Stimulated activated CD4-positive, alpha-beta T cell treated with anti-CD3 and anti-CD28 coated beads, Interleukin-15, amount 100 ng/mL, for 1 hour (primary cell): ENCODE results near the gene TEX53.

ENCODE experiments used
- DNase-seq, 2 donors: peaks; one replicate each; pipeline ENCODE4 v3.0.0-alpha.2; 2020; ENCODE audit warnings: low read depth in 1 of 2, low spot score in 1 of 2

The TEX53 gene

DNA sequence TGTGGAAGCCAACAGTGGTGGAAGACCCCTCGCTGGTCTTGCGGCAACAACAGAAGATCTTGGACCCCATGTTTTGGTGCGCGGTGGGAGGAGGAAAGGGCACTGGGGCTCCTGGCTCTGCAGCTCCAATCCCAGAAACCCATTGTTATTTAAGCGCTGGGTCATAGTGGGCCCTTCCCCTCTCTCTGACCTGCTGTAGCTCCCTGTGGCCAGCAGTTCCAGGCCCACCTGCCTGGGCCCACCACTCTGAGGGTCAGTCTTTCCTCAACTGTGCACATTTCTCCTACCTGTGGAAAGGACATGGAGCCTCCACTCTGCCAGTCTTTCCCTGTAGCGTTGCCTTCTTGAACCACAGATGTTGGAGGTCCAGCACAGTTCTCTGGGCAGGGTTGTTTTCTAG, at the start of gene TEX53:
TSS of gene TEX53 (minus strand) at position 101 of the 400 bp plus-strand sequence. CDS start at position 70, 31 bp downstream.
- DNase-seq: no peak

DNA sequence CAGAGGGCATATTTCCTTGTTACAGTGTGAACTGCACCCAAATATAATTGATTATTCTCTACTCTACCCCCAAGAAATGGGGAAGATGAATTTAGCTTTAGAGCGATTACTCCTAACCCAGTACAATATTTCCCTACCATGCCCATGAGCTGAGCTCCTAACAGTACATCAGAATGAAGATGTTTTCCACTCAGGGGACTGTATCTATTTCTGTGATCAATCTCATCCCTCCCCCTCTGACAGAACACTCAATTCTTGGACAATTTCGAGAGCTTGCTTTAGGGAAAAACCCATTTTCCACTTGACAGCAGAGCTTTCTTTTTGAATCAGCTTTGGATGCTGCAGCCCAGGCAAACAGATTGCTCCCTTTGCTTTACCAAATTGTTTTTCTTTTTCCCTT, 49.1 kb upstream of the TEX53 start:
- no peak for DNase-seq

DNA sequence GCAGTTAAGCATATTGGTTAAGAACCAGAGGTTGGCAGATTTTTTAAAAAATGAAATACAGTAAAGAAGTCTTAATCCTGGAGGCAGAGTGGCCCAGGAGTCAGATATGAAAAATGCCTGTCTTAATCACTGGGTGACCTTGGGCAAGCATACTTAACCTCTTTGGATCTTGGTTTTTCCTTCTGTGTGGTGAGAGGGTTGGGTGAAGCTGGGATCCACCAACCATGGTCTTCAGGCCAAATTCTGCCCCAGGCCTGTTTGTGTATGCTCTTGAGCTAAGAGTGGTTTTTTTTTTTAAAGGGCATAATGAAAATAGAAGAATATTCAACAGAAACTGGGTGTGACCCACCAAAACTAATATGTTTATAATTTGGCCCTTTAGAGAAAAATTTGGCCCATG, 44.4 kb upstream of the TEX53 start:
- no peak for DNase-seq

DNA sequence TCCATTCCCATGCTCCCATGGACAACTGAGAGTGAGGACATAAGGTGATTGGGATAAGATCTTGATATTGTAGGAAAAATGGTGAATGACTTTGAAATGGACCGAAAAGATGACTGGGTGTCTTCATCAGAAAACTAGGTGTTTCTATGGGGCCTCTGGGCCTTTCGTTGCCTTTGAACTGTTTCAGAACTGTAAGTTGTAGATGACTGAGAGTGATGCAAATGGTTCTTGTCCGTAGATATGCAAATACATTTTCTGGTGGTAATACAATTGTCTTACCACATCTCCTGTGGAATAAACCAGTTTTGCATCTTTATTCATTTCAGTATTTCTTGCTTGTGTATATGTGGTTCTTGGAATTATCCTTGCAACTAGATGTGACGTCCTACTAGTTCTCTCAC, 40.3 kb upstream of the TEX53 start:
- DNase-seq: no peak

DNA sequence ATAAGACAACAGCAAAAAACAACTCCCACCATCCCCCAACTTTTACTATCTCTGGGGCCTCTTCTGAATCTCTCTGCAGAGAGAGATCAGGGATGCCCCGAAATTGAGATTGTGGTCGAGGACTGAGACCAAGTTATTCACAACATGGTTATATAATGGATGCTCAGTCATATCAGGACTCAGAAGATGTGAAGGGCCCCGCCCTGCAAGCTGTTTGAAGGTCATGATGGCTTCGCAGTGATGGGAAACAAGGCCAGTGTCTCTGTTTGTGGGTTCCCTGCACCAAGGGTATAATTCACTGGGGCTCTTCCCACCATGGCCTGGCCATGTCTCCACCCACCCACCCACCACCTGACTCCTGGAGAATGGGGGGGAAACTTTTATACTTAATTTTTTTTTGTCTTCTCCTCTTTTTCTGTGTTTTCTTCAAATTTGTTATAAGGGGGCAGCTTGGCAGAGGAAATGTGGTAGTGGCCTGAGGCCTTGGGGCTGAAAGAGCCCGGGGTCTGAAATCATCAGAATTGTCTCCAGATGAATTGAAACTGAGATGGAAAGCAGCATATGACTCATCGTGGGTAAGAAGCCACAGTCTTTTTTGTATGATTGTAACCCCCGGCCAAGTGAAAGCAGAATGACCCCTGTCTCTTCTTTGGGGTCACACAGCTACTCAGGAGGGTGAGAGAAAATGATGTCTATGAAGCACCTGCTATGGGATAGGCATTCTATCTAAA, 39.4 kb upstream of the TEX53 start:
- no peak for DNase-seq

DNA sequence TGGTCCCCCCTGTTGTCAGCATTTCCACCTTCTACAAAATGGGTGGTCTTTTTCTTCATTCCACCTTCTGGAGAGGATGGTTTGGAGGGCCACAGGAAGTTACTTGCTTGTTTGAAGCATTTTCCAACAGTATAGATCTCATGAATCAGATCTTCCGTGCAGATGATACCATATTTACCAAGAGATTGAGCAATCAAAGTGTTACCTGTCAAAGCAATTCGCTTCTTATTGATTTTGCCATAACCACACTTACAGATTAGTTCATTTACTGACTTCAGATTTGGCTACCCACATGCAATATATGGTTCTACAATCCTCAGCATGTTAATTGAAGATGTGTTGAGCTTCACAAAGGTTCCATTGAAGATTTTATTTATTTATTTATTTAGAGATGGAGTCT, 38.3 kb upstream of the TEX53 start:
- DNase-seq: no peak

DNA sequence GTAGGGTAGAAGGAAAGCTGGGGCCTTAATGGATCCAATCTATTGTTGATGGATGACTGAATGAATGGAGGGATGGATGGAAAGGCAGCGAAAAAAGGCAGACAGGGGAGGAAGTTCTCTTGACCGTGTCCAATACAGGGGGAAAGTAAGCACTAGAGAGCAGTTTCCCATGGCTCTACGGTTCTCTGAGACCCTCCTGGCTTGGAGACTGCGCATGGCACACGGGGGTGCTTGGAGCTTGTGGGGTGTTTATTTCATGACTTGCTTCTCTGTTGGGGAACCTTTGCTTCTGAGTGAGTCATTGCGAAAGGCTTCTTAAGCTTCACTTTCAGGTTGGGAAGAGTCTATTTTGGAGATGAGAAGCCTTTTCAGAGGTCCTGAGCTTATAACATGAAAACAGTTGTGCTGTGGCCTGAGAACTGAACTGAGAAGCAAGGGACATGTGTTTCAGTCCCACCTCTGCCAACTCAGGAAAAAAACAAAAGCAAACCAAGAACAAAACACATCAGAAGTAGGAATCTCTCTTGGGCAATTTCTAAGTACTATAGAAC, 37.2 kb upstream of the TEX53 start:
- no peak for DNase-seq

DNA sequence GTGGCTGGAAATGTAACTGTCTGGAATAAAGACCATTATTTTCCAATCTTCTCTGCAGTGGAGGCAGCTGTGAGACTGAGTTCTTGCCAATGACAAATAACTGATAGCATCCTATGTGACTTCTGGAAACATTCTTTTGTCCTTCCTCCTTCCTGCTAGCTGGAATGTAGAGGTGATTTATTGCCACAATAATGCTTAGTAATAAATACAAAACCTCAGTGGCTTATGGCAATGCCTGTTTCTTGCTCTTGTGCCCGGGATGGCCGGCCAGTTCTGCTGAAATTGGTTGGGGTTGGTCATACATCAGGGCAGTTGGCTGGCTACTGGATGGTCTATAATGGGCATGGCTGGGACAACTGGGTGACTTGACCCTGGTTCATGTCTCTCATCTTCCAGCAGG, 36.5 kb upstream of the TEX53 start:
- no peak for DNase-seq

DNA sequence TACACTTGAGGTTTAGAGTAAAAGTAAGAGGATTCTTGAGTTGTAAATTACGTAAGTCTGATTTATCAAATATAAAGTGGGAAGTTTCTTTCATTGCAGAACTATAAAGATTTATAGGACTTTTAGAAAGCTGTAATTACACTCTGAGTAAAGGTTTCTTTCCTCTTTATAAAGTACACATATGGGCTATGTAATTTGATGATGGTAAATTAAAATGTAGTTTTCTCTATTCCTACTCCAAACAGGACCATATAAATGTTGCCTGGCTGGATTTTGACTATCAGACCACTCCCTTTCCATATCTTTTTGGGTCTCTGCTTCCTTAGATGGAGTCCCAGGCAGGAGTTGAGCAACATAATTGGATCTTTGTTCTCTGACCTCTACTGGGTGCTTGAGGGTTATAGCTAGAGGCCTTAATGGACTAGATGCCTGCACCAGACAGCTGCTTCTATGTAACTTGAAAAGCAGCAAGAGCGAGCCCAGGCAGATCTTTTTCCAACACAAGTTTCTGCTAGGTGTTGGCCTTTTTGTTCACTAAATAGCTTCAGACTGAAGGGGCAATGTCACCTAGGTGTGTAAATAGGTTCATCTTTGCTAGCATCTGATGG, 35.7 kb upstream of the TEX53 start:
- no peak for DNase-seq

DNA sequence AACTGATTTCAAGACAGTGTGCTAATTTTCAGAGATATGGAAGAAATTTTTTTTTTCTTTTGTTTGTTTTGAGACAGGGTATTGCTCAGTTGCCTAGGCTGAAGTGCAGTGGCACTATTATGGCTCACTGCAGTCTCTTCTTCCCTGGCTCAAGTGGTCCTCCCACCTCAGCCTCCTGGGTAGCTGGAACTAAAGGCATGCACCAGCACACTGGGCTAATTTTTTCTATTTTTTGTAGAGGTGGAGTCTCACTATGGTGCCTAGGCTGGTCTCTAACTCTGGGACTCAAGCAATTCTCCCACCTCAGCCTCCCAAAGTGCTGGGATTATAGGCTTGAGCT, 34.3 kb upstream of the TEX53 start:
- DNase-seq: no peak

DNA sequence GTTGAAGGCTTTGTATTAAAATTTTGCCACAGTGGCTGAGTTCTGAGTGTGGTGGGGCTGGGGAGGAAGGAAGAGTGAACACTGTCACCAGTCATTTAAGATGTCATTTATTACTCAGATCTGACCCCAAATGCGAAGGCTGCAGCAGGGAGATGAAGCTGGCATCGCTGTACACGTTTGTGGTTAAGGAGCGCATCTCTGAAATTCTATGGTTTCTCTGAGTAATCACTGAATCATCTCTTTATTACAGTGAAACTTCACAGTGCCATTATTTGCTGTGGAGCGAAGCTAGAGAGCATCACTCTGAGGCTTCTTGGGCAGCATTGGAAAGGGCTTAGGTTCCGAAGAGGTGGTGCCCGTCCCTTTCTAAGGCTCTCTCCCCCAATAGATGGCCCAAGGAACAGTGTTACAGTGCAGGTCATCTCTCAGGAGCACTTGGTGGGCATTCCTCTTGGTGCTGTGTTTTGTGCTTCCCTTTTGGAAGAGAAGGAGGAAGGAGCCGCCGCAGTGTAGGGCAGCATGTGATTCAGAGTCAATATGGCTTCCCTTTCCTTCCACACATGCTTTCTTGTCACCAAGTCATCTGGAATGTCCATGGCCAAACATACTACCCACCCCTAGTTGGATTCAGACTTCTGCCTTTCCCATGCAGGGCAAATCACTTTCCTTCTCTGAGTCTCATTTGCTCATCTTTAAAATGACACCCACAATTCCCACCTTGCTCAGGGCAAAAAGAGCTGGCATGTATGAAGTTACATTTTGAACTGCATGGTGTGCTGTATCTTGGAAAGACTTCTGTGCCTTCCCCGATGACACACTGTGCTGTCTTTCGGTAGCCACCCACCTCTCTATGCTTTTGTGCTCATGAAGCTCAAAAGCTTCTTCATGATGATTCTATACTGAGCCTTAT, 33.7 kb upstream of the TEX53 start:
- peak; percentile 27 to 40 for DNase-seq

DNA sequence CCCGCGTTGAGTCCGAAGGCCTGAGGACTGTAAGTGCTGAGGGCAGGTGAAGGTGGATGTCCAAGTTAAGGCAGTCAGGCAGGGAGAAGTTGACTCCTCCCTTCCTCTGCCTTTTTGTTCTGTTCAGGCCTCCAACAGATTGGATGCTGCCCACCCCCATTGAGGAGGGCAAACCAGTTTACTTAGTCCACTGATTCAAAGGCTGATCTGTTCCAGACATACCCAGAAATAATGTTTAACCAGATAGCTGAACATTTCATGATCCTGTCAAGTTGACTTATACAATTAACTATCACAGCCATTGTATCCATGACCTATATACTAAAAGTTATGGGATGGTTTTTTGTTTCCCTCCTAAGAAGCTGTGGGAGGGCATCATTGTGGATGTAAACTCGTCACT, 32.7 kb upstream of the TEX53 start:
- no peak for DNase-seq

DNA sequence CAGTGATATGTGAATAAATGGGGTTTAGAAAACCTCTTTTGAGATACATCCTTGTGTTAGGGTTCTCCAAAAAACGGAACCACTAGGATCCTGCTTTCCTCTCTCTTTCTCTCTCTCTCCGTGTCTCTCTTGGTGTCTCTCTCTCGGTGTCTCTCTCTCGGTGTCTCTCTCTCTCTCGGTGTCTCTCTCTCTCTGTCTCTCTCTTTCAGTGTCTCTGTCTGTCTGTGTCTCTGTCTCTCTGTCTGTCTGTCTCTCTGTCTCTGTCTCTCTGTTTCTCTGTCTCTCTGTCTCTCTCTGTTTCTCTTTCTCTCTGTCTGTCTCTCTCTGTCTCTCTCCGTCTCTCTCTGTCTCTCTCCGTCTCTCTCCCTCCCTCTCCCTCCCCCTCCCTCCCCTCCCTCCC, 32.2 kb upstream of the TEX53 start:
- no peak for DNase-seq

DNA sequence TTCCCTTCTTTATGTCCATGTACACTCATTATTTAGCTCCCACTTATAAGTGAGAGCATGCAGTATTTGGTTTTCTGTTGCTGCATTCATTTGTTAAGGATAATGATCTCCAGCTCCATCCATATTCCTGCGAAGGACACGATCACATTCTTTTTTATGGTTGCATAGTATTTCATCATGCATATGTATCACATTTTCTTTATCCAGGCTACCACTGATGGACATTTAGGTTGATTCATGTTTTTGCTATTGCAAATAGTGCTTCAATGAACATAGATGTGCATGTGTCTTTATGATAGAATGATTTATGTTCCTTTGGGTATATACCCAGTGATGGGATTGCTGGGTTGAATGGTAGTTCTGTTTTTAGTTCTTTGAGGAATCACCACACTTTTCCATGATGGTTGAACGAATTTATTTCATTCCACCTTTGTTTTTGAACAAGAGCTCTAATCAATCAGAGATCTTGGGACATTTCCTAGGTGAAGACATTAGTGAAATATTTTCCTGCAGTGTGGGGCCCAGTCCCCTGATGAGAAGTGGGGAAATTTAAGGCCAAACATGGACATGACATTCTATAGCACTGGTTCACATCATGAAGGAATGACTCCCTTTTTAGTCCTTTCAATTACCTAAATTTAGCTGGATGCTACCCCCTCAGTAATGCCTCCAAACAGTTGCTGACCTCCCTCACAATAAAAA, 31.5 kb upstream of the TEX53 start:
- no peak for DNase-seq

DNA sequence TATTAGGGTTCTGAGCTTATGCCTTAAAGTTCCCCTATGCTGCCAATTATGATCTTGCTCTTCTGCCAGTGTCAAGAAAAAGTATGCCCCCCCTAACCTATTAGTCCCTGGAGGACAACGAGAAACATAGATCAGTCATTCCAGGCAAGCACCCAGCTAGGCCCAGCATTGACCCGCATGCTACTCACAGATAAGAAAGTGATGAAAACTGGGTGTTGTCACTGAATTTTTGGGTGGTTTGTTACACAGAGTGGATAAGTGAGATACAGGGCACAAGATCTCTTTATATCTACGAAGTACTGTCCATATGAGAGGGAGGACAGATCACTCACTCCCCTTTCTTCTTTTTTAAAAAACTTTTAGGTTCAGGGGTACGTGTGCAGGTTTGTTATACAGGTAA, 30.8 kb upstream of the TEX53 start:
- DNase-seq: no peak

DNA sequence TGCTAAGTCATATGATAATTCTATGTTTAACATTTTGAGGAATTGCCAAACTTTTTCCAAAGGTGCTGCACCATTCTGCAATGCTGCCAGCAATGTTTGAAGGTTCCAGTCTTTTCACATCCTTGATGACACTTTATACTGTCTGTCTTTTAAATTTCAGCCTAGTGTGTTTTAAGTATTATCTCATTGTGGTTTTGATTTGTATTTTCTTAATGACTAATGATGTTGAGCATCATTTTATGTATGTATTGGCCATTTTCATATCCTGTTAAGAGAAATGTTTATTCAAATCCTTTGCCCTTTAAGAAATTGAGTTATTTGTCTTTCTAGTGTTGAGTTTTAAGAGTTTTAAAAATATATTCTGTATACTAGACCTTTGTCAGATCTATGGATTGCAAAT, 29.4 kb upstream of the TEX53 start:
- no peak for DNase-seq

DNA sequence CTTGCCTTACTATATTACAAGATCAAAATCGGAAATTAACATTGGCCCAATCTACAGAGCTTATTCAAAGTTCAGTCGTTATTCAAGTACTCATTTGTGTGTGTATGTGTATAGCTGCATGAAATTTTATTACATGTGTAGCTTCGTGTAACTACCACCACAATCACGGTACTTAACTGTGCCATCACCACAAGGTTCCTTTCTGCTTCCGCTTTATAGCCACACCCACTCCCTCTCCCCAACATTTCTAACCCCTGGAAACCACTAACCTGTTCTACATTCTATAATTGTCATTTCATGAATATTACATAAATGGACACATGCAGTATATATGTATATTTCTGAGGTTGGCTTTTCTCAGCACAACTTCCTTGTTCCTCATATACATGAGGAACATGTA, 28.3 kb upstream of the TEX53 start:
- DNase-seq: no peak

DNA sequence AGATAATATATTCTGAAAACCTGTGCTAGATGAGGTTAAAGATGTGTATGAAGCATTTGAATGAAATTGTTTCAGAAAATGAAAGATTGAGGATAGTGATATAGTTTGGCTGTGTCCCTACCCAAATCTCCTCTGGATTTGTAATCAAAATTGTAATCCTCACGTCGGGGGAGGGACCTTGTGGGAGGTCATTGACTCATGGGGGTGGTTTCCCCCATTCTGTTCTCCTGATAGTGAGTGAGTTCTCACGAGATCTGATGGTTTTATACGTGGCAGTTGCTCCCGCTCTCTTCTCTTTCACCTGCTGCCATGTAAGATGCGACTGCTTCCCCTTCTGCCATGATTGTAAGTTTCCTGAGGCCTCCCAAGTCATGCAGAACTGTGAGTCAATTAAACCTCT, 26.4 kb upstream of the TEX53 start:
- DNase-seq: no peak

DNA sequence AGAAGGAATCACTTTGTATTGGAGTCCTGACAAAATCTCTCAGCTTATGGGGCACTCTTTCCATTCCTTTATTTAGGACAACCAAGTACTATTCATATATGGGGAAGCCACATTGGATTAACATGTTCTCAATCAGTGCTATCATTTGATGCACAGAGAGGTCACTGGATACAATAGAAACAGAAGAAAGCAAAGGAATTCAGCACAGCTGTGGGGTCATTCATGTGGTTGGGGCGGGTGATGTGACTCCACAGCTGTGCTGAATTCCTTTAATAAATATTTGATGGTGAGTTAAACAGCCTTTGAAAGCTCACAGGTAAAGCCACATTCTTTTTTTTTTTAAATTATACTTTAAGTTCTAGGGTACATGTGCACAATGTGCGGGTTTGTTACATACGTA, 25.2 kb upstream of the TEX53 start:
- no peak for DNase-seq

DNA sequence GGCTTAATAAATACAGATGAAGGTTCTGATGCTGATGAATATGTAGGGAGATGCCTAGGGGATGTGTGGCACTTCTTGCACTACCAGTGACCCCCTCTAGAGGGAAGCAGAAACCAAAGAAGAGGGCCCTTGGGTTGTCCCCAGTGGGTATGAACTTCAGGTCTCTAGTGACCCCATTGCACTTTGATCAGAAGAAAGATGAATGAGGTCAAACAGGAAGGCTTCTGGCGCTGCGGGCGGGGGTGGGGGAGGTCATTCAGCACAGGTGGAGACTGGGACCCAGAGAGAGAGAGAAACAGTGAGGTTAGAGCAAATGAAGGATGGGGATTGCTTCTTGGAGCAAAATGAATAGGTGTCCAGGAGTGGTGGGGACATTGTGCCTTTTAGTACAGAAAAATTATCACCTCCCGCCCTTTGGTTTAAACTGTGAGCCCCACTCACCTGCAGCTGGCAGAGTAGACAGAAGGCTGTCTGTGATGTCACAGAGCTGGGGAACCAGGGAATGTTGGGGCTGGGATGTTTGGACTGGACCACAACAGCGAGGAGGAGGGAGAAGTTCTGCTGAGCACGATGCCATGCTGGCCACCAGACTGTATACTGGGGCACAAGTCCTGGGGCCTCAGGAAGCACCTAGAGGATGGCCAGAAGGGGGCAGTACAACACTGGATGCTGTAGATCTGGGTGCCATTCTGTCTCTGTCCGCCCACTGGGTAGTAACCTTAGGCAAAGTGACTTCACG, 24.2 kb upstream of the TEX53 start, which contains the start of gene TEX48:
TSS of gene TEX48 (minus strand) at position 599 of the 739 bp plus-strand sequence. CDS start 10,469 bp downstream, outside the sequence.
- DNase-seq: peak; percentile 43 to 53
